Medulla oblongata (tissue), 1 donor: ENCODE measurements around the gene CYP2B6.
"Not testable (repeated sequence)": the region's sequence is repeated elsewhere in the genome, so short reads cannot be mapped to it uniquely, and the experiment has no call there.

Experiments used
- DNase-seq: peaks from one replicate; pipeline ENCODE4 v3.0.0-alpha.2; 2015; ENCODE audit errors: extremely low spot score

The CYP2B6 gene

GRCh38 chr19:41031916-41032315, 40.8 kb downstream of the CYP2B6 start:
- no peak for DNase-seq

- DNase-seq: not testable (repeated sequence)
These were observed 42.2 kb downstream of the CYP2B6 start for GRCh38 chr19:41033324-41033723.

- DNase-seq: no peak
These were observed 48.7 kb downstream of the CYP2B6 start for GRCh38 chr19:41039806-41040205.

- not testable (repeated sequence) for DNase-seq
These were observed 54.0 kb downstream of the CYP2B6 start for GRCh38 chr19:41045095-41045494.

GRCh38 chr19:41050426-41050825, 59.3 kb downstream of the CYP2B6 start:
- no peak for DNase-seq

- DNase-seq: not testable (repeated sequence)
These were observed 61.1 kb downstream of the CYP2B6 start for GRCh38 chr19:41052162-41052561.

GRCh38 chr19:41053331-41053730, 62.2 kb downstream of the CYP2B6 start:
- DNase-seq: not testable (repeated sequence)

GRCh38 chr19:41064974-41065569, 74.0 kb downstream of the CYP2B6 start:
- DNase-seq: no peak
